Endodermal cell (in vitro differentiated cells): ENCODE measurements around the gene LMX1B. TPM values are rescaled to one million over a fixed set of nuclear protein-coding genes. Genes with fewer than 3 reads are reported as not detected.

Source experiments
- DNase-seq: peaks from one replicate; pipeline ENCODE4 v3.0.0-alpha.2; 2017
- H3K27ac ChIP-seq: 2 replicates; pipeline ENCODE4 v1.5.1; 2013; ENCODE audit warnings: mild to moderate bottlenecking, low read depth, low read length, moderate library complexity
- H3K27me3 ChIP-seq: 2 replicates; pipeline ENCODE4 v1.6.1; 2013; ENCODE audit warnings: mild to moderate bottlenecking, low read length, moderate library complexity; ENCODE audit not compliant: insufficient read depth, control insufficient read depth, poor library complexity, severe bottlenecking
- H3K36me3 ChIP-seq: 2 replicates; pipeline ENCODE4 v1.7.0; 2013; ENCODE audit warnings: mild to moderate bottlenecking, low read length, moderate library complexity; ENCODE audit not compliant: control insufficient read depth, insufficient read depth
- H3K4me1 ChIP-seq: one replicate; pipeline ENCODE4 v1.7.0; 2013; ENCODE audit warnings: low read length; ENCODE audit not compliant: control insufficient read depth, insufficient read depth
- H3K4me3 ChIP-seq: 2 replicates; pipeline ENCODE4 v1.5.1; 2013; ENCODE audit warnings: mild to moderate bottlenecking, low read length, moderate library complexity
- H3K9ac ChIP-seq: 2 replicates; pipeline ENCODE4 v1.6.1; 2013; ENCODE audit warnings: mild to moderate bottlenecking, low read length, moderate library complexity; ENCODE audit not compliant: poor library complexity, severe bottlenecking; ENCODE audit errors: extremely low read depth
- H3K9me3 ChIP-seq: 2 replicates; pipeline ENCODE4 v1.6.1; 2013; ENCODE audit warnings: mild to moderate bottlenecking, low read length, moderate library complexity; ENCODE audit not compliant: control insufficient read depth
- H3K27ac Mint-ChIP-seq: 2 replicates; pipeline ENCODE4 v1.8.0; 2020; ENCODE audit warnings: mixed read lengths
- H3K27me3 Mint-ChIP-seq: 2 replicates; pipeline ENCODE4 v1.8.0; 2021; ENCODE audit warnings: mild to moderate bottlenecking, mixed read lengths; ENCODE audit not compliant: insufficient read depth
- H3K36me3 Mint-ChIP-seq: 2 replicates; pipeline ENCODE4 v1.8.0; 2020; ENCODE audit warnings: low read depth, mixed read lengths
- H3K4me1 Mint-ChIP-seq: 2 replicates; pipeline ENCODE4 v1.8.0; 2020; ENCODE audit warnings: mixed read lengths
- H3K4me3 Mint-ChIP-seq: 2 replicates; pipeline ENCODE4 v1.8.0; 2020; ENCODE audit warnings: mild to moderate bottlenecking, moderate library complexity, mixed read lengths
- H3K9me3 Mint-ChIP-seq: 2 replicates; pipeline ENCODE4 v1.8.0; 2020; ENCODE audit warnings: mild to moderate bottlenecking, mixed read lengths
- WGBS, 2 experiments: methylation state at CpG; one replicate each; pipeline versions ENCODE4 v1.1.5 to v1.1.7; 2013; ENCODE audit warnings: missing lambda C conversion rate in 2 of 2, mixed read lengths in 1 of 2; ENCODE audit not compliant: insufficient coverage in 1 of 2, insufficient read length in 1 of 2; 5-methylcytosine and 5-hydroxymethylcytosine counted together
- total RNA-seq, 2 donors: library from RNA; stranded (reverse); fragmentation: NEBNext Ultra II Directional in 1 of 2; extraction: Animal tissue kit (Norgen Biotek cat#: 25700) in 1 of 2; gene quantifications; 2 replicates in 1 of 2; 3 replicates in 1 of 2; pipeline ENCODE4 v1.2.1, GENCODE V29; 2021
- TF ChIP-seq, protein P1 (sequence below): fragments of 200-600 bp; sonication (generic); conservative IDR thresholded peaks from 2 replicates; pipeline ENCODE4 v1.5.0; 2021; ENCODE audit warnings: antibody characterized with exemption, mild to moderate bottlenecking

Gene LMX1B
- total RNA-seq, 2 donors from 2014 or later = 11.1 to 11.4 TPM

DNA sequence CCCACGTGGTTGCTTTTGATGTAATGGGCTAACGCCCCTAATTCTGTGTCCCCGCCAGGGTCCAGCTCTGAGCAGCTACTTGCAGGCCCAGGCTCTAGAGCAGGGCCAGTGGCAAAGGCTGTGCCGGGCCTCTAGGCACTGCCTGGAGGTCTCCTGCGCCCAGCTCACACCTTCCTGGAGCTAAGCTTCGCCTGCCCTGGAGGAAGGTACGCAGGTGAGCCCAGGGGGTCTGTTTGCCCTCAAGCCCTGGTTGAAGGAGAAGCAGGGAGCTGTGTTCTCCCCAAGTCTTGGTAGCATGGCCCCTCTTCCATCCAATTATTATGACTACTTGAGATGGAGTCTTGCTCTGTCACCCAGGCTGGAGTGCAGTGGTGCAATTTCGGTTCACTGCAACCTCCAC is 5.2 kb upstream of the LMX1B start:
- DNase-seq = no peak
- Mint-ChIP-seq H3K36me3 (no peaks in the 10 kb centered on the region), H3K4me3 (no peak overlapping the region), H3K9me3 (no peaks in the 10 kb centered on the region), H3K4me1 (peaks cover 9% of the 10 kb centered on the region), H3K27me3 (peaks cover 82% of the 10 kb centered on the region), H3K27ac (no peak overlapping the region)
- H3K9me3 ChIP-seq = no peaks in the 10 kb centered on the region
- peaks cover 65% of the 10 kb centered on the region for H3K27me3 ChIP-seq
- no peaks in the 10 kb centered on the region for H3K36me3 ChIP-seq
- TF ChIP-seq, protein P1, sequence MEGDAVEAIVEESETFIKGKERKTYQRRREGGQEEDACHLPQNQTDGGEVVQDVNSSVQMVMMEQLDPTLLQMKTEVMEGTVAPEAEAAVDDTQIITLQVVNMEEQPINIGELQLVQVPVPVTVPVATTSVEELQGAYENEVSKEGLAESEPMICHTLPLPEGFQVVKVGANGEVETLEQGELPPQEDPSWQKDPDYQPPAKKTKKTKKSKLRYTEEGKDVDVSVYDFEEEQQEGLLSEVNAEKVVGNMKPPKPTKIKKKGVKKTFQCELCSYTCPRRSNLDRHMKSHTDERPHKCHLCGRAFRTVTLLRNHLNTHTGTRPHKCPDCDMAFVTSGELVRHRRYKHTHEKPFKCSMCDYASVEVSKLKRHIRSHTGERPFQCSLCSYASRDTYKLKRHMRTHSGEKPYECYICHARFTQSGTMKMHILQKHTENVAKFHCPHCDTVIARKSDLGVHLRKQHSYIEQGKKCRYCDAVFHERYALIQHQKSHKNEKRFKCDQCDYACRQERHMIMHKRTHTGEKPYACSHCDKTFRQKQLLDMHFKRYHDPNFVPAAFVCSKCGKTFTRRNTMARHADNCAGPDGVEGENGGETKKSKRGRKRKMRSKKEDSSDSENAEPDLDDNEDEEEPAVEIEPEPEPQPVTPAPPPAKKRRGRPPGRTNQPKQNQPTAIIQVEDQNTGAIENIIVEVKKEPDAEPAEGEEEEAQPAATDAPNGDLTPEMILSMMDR = no peak
- no peak overlapping the region for H3K27ac ChIP-seq
- no peak overlapping the region for H3K4me3 ChIP-seq
- 90% methylated on average over 5 to 8 of the region's 8 CpGs for WGBS, 2 experiments
- no peak overlapping the region for H3K9ac ChIP-seq
- H3K4me1 ChIP-seq = peaks cover 10% of the 10 kb centered on the region

DNA sequence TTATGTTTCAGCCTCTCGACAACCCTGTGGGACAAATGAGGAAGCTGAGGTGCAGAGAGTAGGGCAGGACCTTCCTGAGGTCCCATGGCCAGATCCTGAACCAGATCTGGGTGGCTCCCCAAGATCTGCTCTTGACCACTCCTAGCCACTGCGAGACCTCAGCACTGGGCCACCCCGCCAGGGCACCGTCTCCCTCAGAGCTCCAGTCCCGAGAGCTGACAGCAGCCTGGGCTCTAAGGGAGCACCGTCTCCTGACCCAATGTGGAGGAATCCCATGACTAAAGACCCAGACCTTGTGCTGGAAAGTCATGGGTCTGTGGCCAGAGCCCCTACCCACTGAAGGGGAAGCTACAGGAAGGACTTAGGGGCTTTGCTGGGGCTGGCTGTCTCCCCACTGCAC is 4.5 kb upstream of the LMX1B start:
- H3K36me3 ChIP-seq = no peaks in the 10 kb centered on the region
- Mint-ChIP-seq H3K36me3 (no peaks in the 10 kb centered on the region), H3K4me1 (peaks cover 9% of the 10 kb centered on the region), H3K4me3 (no peak overlapping the region), H3K9me3 (no peaks in the 10 kb centered on the region), H3K27ac (no peak overlapping the region), H3K27me3 (peaks cover 78% of the 10 kb centered on the region)
- WGBS, 2 experiments = 91 to 96% methylated on average over 6 of the region's 6 CpGs
- no peak overlapping the region for H3K4me3 ChIP-seq
- H3K9ac ChIP-seq = no peak overlapping the region
- peaks cover 65% of the 10 kb centered on the region for H3K27me3 ChIP-seq
- no peaks in the 10 kb centered on the region for H3K9me3 ChIP-seq
- DNase-seq = no peak
- H3K4me1 ChIP-seq = peaks cover 10% of the 10 kb centered on the region
- TF ChIP-seq, protein P1 = no peak
- no peak overlapping the region for H3K27ac ChIP-seq

DNA sequence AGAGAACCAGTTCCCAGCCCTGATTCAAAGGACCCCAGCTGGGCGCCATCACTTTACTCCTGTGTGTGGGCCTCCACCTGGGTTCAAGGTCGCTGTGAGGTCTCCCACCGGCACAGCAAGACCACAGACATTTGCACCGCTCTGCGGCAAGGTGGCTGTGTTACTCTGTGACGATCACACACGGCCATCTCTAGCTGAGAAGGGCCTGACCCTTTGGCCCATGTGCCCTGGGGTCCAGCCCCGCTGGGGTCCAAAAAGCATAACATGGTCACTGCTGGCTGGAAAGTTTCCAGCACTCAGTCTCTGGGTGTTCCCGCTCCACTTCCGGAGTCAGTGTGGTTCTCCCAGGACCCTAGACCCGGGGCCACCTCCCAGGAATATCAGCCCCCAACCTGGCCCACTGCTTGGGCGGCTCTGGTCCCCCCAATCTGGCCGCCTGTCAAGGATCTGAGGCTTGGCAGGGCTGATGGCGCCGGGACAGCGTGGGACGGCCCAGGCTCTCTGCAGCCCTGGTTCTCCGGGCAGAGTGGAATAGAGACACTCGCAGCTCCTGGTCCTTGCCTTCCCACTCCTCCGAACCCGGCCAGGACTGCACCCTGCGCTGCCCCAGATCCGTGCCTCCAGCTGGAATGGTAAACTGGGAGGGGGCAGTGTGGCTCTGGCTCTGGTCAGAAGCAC is 3.9 kb upstream of the LMX1B start:
- H3K4me1 ChIP-seq = peaks cover 10% of the 10 kb centered on the region
- peaks cover 81% of the 10 kb centered on the region for H3K27me3 Mint-ChIP-seq
- no peaks in the 10 kb centered on the region for H3K9me3 Mint-ChIP-seq
- peaks cover 13% of the 10 kb centered on the region for H3K4me1 Mint-ChIP-seq
- 42 to 61% methylated on average over 21 to 23 of the region's 23 CpGs for WGBS, 2 experiments
- no peak overlapping the region for H3K9ac ChIP-seq
- TF ChIP-seq, protein P1 = no peak
- no peaks in the 10 kb centered on the region for H3K36me3 Mint-ChIP-seq
- H3K27me3 ChIP-seq = peaks cover 72% of the 10 kb centered on the region
- no peak overlapping the region for H3K4me3 ChIP-seq
- H3K36me3 ChIP-seq = no peaks in the 10 kb centered on the region
- H3K4me3 Mint-ChIP-seq = peak overlapping the region; percentile 73
- H3K9me3 ChIP-seq = no peaks in the 10 kb centered on the region
- DNase-seq = peak; percentile 63
- H3K27ac Mint-ChIP-seq = no peak overlapping the region
- H3K27ac ChIP-seq = no peak overlapping the region
